NB4 (cell line): ENCODE measurements around the gene LCE3A.
"Not testable (repeated sequence)": the region's sequence is repeated elsewhere in the genome, so short reads cannot be mapped to it uniquely, and the experiment has no call there.

Source experiments
- DNase-seq: peaks from one replicate; pipeline ENCODE4 v3.0.0; 2010; ENCODE audit warnings: low read depth
- H3K4me3 ChIP-seq: one replicate; pipeline ENCODE4 v1.5.1; 2011; ENCODE audit warnings: mild to moderate bottlenecking, low read depth, low read length, moderate library complexity
- MYC ChIP-seq: IDR thresholded peaks from 2 replicates; pipeline ENCODE4 v1.6.1; 2011; ENCODE audit warnings: low read depth, low read length
- POLR2A ChIP-seq: IDR thresholded peaks from 2 replicates; pipeline ENCODE4 v1.6.1; 2011; ENCODE audit warnings: mild to moderate bottlenecking; ENCODE audit not compliant: insufficient read length; ENCODE audit errors: extremely low read depth
- TF ChIP-seq, protein P1 (sequence below): IDR thresholded peaks from one replicate; pipeline ENCODE4 v1.5.1; 2012; ENCODE audit warnings: low read depth, low read length
- TF ChIP-seq, protein P2 (sequence below): IDR thresholded peaks from 2 replicates; pipeline ENCODE4 v1.6.1; 2011; ENCODE audit warnings: low read depth, low read length

LCE3A gene, protein sequence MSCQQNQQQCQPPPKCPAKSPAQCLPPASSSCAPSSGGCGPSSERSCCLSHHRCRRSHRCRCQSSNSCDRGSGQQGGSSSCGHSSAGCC

DNA sequence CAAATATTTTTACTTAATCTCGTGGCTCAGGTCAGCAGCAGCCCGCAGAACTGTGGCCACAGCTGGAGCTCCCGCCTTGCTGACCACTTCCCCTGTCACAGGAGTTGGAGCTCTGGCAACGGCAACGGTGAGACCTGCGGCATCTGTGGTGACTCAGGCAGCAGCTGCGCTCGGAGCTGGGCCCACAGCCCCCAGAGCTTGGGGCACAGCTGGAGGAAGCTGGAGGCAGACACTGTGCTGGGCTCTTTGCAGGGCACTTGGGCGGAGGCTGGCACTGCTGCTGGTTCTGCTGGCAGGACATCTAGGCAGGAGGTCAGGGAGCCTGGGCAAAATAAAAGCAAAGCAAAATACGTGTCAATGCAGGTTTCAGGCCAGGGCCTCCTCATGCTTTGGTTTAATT lies at the start of gene LCE3A:
LCE3A (minus strand) TSS at position 301 of the 400 bp plus-strand sequence; CDS start at position 301, 0 bp downstream.
- DNase-seq = peak; percentile 95
- TF ChIP-seq MYC = 0 out of 2 replicates have a peak, but pooled peaks have one; percentile 18
- no peak for TF ChIP-seq POLR2A
- TF ChIP-seq, protein P1, sequence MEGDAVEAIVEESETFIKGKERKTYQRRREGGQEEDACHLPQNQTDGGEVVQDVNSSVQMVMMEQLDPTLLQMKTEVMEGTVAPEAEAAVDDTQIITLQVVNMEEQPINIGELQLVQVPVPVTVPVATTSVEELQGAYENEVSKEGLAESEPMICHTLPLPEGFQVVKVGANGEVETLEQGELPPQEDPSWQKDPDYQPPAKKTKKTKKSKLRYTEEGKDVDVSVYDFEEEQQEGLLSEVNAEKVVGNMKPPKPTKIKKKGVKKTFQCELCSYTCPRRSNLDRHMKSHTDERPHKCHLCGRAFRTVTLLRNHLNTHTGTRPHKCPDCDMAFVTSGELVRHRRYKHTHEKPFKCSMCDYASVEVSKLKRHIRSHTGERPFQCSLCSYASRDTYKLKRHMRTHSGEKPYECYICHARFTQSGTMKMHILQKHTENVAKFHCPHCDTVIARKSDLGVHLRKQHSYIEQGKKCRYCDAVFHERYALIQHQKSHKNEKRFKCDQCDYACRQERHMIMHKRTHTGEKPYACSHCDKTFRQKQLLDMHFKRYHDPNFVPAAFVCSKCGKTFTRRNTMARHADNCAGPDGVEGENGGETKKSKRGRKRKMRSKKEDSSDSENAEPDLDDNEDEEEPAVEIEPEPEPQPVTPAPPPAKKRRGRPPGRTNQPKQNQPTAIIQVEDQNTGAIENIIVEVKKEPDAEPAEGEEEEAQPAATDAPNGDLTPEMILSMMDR = no peak
- TF ChIP-seq, protein P2, sequence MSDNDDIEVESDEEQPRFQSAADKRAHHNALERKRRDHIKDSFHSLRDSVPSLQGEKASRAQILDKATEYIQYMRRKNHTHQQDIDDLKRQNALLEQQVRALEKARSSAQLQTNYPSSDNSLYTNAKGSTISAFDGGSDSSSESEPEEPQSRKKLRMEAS = peak; percentile 8; the same call in 1 of the 2 replicates
- peak within 1 kb of the TSS; percentile 15 for H3K4me3 ChIP-seq

DNA sequence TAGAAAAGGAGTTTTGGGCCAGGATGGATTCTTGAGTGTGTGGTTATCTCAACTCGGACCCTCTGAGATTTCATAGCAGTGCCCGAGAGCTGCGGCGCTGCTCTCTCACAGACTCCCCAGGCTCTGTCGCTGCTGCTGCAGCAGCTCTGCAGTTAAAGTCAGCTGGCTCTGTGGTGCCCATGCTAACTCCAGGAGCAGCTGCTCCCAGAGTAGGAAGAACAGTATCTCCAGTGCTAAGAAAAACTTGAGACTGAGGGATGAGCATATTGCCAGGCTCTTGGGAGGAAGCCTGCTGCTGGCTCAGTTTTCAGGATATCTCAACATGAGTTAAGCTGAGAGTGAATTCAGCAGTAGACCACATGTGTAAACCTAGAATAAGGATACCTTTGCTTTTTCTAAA lies 44.7 kb upstream of the LCE3A start:
- DNase-seq = no peak
- TF ChIP-seq, protein P1 = no peak
- TF ChIP-seq, protein P2 = no peak
- TF ChIP-seq MYC (no peak), POLR2A (no peak)
- H3K4me3 ChIP-seq = no peak overlapping the region

DNA sequence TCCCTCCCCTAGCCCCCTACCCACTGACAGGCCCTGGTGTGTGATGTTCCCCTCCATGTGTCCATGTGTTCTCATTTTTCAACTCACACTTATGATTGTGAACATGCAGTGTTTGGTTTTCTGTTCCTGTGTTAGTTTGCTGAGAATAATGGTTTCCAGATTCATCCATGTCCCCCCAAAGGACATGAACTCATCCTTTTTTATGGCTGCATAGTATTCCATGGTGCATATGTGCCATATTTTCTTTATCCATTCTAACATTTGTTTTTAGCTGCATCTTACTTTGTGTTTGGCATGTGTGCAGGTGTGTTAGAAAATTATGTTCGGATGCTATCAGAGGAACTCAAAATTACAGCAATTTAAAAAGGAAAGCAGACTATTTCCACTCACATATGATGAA lies 43.3 kb upstream of the LCE3A start:
- not testable (repeated sequence) for H3K4me3 ChIP-seq, DNase-seq

DNA sequence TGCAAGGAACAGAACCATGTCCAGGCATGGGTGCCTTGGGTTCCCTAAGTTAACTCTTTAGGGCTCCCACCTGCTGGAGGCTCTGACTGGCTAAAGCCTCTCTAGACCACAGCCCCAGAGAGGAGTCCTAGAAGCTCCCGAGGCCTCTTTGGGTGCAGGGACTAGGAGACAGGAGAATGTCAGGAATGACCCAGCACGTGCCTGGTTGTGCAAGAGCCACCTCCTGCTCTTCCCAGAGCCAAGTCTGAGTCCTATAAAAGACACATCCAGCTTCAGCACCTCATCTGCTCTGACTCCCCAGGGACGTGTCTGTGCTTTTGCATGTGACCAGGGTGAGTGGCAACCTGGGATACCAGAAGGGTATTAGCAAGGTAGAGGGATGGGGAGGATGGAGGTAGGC lies 40.2 kb upstream of the LCE3A start, which contains the start of gene LCE2D:
LCE2D (plus strand) TSS at position 283 of the 400 bp plus-strand sequence. CDS start 726 bp downstream, outside the sequence.
- H3K4me3 ChIP-seq = no peak within 1 kb of the TSS
- TF ChIP-seq MYC (no peak), POLR2A (no peak)
- TF ChIP-seq, protein P2 = no peak
- TF ChIP-seq, protein P1 = no peak
- DNase-seq = no peak

DNA sequence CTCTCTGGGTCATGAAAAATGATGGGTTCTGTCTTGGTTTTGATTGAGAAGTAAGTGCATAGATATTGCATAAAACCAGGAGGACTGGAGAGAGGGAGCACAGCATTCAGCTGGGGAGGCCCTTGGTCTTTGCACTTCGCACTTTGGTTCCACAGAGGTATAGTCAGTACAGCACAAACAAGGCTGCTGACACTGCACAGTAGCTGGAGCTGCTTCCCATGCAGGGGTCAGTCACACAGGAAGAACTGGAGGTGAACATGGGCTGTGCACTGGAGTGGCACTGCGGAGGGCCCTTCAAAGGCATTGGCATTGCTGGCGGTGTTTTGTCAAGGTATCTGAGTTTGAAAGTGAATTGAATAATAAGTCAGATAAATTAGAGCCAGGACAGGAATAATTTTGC lies 35.7 kb upstream of the LCE3A start:
- no peak overlapping the region for H3K4me3 ChIP-seq
- DNase-seq = no peak
- TF ChIP-seq, protein P2 = no peak
- no peak for TF ChIP-seq MYC
- TF ChIP-seq, protein P1 = no peak
- no peak for TF ChIP-seq POLR2A

DNA sequence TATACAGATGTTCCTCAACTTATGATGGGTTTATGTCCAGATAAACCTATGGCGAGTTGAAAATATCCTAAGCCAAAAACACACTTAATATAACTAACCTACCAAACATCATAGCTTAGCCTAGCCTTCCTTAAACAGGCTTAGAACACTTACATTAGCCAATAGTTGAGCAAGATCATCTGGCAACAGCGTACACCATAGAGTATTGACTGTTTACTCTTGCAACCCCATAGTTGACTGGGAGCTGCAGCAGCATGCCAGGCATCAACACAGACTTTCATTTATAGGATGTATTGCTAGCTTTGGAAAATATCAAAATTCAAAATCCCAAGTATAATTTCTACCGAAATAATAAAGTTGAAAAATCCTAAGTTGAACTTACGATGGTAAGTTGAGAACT lies 34.8 kb upstream of the LCE3A start:
- TF ChIP-seq POLR2A (no peak), MYC (no peak)
- TF ChIP-seq, protein P1 = no peak
- TF ChIP-seq, protein P2 = no peak
- no peak for DNase-seq

More for the DNA sequence above, 34.8 kb upstream of the LCE3A start:
- no peak overlapping the region for H3K4me3 ChIP-seq
